Ectodermal cell (in vitro differentiated cells): ENCODE results near the gene KRTAP4-3.
"Not testable (repeated sequence)": the region's sequence is repeated elsewhere in the genome, so short reads cannot be mapped to it uniquely, and the experiment has no call there.

Experiments
- H3K27ac ChIP-seq: 2 replicates; pipeline ENCODE4 v1.7.0; 2013; ENCODE audit warnings: mild to moderate bottlenecking, low read depth, low read length; ENCODE audit not compliant: insufficient read depth, poor library complexity, severe bottlenecking
- H3K27me3 ChIP-seq: 2 replicates; pipeline ENCODE4 v1.7.0; 2013; ENCODE audit warnings: mild to moderate bottlenecking, low read length; ENCODE audit not compliant: insufficient read depth, control insufficient read depth, poor library complexity, severe bottlenecking
- H3K36me3 ChIP-seq: one replicate; pipeline ENCODE4 v1.7.0; 2013; ENCODE audit warnings: low read length; ENCODE audit not compliant: control insufficient read depth, insufficient read depth
- H3K4me1 ChIP-seq: one replicate; pipeline ENCODE4 v1.7.0; 2013; ENCODE audit warnings: low read length; ENCODE audit not compliant: control insufficient read depth, insufficient read depth
- H3K4me3 ChIP-seq: 2 replicates; pipeline ENCODE4 v1.7.0; 2013; ENCODE audit warnings: low read depth, low read length, control low read depth; ENCODE audit not compliant: insufficient read depth
- H3K9me3 ChIP-seq: 2 replicates; pipeline ENCODE4 v1.7.0; 2013; ENCODE audit warnings: mild to moderate bottlenecking, low read length, moderate library complexity; ENCODE audit not compliant: control insufficient read depth
- WGBS, 2 experiments: methylation state at CpG; one replicate each; pipeline ENCODE4 v1.1.7; 2013; ENCODE audit warnings: missing lambda C conversion rate in 2 of 2; 5-methylcytosine and 5-hydroxymethylcytosine counted together

KRTAP4-3 gene

GRCh38 chr17:41119696-41120690 lies 48.0 kb downstream of the KRTAP4-3 start:
- not testable (repeated sequence) for H3K27me3 ChIP-seq, H3K4me3 ChIP-seq, H3K27ac ChIP-seq, H3K9me3 ChIP-seq, H3K36me3 ChIP-seq, H3K4me1 ChIP-seq
- 89 to 90% methylated on average over 11 of the region's 11 CpGs for WGBS, 2 experiments

GRCh38 chr17:41118721-41119120 lies 49.3 kb downstream of the KRTAP4-3 start:
- Histone ChIP-seq H3K4me3 (no peak overlapping the region), H3K36me3 (no peaks in the 10 kb centered on the region), H3K4me1 (no peaks in the 10 kb centered on the region), H3K27ac (no peak overlapping the region), H3K27me3 (no peaks in the 10 kb centered on the region), H3K9me3 (no peaks in the 10 kb centered on the region)
- 93 to 97% methylated on average over 4 of the region's 4 CpGs for WGBS, 2 experiments

GRCh38 chr17:41117846-41118386 lies 50.1 kb downstream of the KRTAP4-3 start, which contains the start of gene KRTAP4-11:
Gene KRTAP4-11, minus strand, starts transcription at chr17:41118373. Its CDS starts 58 bp downstream, at chr17:41118315.
- H3K4me3 ChIP-seq, H3K4me1 ChIP-seq, H3K9me3 ChIP-seq, H3K36me3 ChIP-seq, H3K27me3 ChIP-seq, H3K27ac ChIP-seq: not testable (repeated sequence)
- 84 to 86% methylated on average over 10 of the region's 10 CpGs for WGBS, 2 experiments
